Amniotic epithelial cell (primary cell): ENCODE measurements around the gene SHPK.

Source experiments
- DNase-seq: peaks from one replicate; pipeline ENCODE4 v3.0.0-alpha.2; 2010; ENCODE audit warnings: low read depth

Gene SHPK

DNA sequence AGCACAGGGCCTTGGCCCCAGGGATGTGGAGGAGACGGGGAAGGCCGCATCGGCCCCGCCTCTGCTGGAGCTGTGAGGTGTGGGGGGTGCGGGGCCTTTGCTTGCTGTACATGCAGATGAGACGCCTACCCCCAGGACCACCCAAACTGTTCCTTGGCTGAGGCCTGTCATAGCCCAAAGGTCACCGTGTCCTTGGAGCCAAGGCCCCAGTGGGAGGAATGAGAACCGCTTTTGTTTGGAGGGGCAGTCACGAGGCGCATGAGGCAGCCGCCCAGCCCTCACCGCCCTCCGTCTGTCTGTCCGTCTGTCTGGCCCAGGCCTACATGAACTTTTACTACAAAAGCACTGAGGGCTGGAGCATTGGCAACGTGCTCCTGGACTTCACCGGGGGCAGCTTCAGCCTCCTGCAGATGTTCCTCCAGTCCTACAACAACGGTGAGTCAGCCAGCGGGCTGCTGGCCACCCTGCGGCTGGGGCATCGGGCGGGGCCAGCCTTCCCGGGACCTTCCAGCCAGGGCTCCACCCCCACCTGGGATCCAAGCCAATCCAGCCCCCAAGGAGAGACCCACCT is 23.6 kb upstream of the SHPK start:
- DNase-seq, result peak; percentile 84

DNA sequence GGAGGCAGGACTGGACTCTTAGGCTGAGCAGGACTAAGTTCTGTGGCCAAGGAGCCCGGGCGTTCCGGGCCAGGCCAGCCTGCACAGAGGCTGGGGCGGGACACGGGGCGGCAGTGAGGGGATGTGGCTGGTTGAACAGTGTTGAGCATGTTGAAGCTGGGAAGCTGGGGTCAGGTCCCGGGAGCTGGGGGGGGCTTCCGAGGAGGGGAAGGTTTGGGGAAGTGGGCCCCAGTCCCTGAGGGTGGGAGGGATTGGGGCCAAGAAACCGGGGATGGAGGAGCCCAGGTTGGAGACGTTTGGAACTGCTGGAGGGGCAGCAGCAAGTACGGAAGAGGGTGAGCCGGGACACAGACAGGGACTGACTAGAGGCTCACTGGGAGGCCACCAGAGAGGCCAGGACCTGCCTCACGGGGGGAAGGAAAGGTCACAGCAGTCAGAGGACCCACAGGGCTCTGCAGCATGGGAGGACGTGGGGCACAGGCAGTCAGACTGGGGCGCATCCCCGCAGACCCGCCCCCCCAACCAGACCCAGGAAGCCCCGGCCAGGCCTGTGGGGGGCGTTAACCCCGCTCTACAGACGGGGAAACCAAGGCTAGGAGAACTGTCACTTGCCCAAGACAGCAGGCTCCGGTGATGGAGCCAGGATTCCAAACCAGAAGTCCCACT is 22.9 kb upstream of the SHPK start:
- no peak for DNase-seq

DNA sequence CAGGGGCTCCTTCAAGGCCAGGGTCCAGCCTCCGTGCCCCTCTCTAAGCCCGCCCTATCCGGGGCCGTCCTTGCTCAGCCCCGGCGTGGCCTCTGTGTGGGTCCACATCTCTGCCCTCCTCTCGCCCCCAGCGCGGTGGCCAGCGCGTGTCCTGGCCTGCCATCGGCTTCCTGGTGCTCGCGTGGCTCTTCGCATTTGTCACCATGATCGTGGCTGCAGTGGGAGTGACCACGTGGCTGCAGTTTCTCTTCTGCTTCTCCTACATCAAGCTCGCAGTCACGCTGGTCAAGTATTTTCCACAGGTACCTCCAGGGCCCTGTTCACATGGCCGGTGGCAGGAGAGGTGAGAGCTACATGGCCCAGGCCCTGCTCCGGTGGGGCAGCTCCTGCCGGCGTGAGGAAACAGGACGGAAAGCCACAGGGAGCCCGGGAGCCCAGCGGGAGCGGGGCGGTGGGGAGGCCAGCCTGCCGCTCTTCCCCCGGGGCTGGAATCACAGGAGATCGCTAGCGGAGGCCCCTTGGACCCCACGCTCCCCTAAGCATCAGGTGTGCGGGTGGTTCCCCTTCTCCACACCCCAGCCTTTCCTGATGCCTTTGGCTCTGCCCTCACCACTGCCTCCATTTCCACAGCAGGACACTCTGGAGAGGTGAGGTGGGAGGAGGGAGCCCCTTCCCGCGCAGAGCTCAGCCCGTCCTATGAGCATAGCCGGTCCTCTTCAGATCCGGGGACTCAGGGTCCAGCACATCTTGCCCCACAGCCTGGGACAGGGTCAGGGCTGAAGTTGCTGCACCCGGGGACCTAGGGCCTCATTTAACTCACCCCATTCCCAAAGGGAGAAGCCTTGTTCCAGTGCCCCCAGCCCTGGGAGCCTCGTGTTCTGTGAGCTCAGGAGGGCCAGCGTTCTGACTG is 22.1 kb upstream of the SHPK start:
- DNase-seq, result no peak

DNA sequence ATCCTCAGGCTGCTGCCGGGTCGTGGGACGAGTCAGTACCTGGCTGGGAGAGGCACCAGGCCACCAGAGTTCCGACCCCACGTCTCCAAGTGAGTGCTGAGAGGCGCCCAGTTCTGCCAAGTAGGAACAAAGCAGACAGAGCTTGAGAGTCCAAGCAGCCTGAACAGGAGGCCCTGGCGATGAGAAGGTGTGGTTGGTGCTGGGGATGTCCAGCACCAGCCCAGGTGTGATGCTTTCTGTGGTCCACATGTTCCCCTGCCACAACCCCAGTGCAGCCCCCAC is 21.5 kb upstream of the SHPK start:
- DNase-seq, result no peak

DNA sequence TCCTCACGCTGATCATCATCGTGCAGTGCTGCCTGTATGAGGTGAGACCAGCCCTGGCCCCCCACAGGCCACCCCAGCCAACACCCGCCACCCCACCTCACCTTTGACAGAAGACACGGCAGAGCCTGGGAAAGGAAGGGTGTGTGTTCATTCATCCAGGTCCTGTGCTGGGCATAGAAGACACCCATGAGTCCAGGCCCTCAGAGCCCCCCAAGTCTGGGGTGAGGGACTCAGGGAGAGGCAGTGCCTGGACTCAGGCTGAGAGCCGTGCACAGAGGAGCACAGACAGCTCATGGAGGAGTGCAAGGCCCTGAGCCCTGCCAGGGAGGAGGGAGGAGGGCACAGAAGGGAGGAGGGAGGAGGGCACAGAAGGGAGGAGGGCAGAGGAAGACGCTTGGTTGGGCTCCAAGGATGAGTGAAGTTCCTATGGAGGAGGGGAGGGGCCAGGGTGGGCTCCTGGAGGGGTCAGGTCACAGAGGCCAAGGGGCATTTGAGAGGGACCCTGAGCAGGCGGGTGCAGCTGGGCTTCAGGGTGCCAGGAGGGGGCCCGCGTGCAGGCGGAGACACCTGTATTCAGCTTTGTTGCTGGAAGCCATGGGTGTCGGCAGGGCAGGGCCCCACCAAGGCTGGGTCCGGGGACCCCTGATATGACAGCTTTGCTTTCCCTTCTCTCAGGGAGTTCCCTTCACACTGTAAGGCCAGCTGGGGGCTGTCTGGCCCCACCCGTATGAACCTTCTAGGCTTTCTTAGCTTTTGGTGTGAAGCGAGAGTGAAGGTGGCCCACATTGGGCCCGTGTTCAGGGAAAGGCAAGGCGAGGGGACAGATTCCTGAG is 20.9 kb upstream of the SHPK start:
- no peak for DNase-seq

DNA sequence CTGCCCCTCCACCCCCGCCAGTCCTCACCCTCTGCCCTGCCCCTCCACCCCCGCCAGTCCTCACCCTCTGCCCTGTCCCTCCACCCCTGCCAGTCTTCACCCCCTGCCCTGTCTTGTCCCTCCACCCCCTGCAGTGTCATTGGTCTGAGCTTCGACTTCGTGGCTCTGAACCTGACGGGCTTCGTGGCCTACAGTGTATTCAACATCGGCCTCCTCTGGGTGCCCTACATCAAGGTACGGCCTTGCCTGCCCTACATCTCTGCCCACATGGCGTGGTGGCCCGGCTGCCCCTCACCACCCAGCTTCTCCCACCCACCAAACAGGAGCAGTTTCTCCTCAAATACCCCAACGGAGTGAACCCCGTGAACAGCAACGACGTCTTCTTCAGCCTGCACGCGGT is 20.3 kb upstream of the SHPK start:
- no peak for DNase-seq

DNA sequence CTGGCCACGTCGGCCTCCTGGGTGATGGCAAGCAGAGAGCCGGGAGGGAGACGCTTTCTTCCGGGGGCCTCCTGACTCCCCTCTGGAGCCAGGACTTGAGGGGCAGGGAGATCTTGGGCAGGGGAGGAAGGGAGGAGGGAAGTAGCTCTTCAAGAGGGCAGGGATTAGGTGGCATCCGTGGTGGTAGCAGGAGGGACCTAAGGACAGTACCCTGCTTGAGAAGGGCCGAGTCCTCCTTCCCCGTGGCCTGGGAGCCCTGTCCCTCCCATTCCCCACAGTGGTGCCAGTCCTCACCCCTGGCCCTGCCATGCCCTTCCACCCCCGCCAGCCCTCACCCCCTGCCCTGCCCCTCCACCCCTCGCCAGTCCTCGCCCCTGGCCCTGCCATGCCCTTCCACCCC is 19.7 kb upstream of the SHPK start:
- no peak for DNase-seq

DNA sequence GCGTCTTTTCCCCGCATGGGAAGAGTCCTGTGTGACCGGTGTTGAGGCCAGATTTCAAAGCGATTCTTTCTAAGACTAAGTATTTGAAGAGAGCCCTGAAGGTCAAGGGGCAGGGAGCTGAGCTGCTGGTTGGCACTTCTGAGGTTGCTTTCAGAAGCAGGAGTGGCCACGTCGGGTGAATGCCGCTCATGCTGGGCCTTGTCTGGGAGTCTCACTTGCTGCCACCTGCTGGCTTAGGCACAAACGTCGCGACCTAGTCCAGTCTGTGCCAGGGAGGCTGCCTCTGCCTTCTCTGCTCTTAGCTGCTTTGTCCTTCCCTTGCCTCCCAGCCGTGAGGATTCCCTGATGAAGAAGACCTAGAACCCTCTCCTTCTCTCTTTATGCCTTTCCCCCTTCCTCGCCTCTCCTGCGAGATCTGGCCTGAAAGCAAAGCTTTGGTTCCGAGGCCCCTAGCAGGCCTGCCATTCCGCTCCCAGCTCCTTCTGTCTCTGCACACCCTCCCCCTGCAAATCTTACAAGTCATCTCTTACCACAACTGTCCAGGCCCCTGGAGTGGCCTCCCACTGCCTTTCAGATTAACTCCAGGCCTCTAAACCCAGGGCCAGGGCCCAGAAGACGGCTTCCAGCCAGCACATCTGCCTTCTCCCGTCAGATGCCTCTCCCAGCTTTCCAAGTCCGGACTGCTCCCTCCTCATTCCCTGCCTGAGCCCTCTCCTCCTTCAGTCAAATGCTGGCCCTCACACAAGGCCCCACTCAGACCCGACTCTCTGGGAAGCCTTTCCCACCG is 11.9 kb upstream of the SHPK start:
- DNase-seq, result peak; percentile 75

DNA sequence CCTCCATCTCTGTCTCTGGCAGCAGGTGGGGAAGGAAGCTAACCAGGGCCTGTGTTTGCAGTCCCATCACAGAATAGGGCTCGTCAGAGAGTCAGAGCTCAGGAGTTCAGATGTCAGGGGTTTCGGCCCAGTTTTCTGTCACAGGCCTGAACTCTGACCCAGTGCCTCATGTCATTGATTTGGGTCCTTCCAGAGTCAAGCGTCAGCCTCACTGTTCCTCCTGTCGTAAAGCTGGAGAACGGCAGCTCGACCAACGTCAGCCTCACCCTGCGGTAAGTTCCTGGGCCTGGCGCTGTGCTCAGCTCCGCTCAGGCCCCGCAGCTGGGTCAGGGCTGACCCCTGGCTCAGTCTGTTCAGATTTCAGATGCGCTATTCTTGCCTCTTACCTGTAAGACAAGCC is 11.2 kb upstream of the SHPK start:
- no peak for DNase-seq

DNA sequence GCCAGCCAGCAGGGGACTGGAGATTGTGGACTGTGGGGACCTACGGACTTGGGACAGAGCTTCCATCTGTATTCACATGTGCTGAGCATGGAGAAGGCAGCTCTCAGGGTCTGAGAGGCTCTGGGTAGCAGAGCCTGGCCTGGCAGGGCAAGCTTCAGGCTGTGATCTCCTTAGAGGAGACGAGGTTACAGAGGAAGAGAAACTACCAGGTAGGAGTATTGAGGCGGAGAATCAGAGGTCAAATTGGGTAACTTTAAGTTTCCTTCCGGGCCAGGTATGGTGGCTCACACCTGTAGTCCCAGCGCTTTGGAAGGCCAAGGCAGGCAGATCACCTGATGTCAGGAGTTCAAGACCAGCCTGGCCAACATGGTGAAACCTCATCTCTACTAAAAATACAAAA is 9.3 kb upstream of the SHPK start:
- no peak for DNase-seq

DNA sequence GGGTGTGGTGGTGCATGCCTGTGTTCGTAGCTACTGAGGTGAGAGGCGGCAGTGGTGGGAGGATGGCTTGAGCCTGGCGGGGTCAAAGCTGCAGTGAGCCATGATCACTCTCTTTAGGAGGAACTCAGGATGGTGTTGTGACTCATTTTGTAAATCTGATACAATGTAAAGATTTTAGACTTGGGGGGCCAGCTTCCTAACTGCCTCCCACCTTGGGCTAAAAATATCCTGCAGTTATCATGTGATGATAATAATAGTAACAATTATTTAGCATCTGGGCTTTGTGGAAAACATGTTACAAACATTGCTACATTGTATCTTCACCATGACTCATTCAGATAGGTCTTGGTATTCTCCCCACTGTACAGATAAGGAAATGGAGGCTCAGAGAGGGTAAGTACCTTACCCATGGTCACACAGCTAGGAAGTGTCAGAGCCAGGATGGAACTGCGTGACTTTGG is 7.9 kb upstream of the SHPK start:
- peak; percentile 41 for DNase-seq

DNA sequence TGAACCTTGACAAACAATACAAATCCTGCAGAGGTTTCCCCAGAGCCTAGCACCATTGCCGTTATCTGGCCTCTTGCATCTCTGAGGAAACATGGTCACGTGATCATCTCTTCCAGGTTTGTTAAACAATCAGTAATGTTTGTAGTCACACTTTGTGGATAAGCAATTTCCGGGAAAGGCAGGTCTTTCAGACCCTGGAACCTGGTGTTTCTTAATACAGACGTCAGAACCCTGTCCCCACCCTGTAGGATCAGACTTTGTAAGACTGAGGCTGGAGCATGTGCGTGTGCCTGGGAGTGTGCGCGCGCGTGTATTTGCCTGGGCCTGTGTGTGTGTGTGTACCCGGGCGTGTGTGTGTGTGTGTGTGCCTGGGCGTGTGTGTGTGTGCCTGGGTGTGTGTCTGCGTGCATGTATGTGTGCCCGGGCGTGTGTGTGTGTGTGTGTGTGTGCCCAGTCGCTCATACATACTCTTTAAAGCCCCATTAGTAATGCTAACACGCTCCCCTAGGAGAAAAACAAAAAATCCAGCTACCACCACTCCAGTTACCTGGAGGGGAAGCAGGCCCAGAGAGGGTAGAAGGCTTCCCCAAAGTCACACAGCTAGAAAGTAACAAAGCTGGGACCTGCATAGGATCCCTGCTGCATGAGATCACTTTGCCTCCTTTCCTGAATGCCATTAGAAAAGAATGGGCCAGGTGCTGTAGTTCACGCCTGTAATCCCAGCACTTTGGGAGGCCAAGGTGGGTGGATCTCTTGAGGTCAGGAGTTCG is 5.9 kb upstream of the SHPK start:
- DNase-seq, result peak; percentile 85

DNA sequence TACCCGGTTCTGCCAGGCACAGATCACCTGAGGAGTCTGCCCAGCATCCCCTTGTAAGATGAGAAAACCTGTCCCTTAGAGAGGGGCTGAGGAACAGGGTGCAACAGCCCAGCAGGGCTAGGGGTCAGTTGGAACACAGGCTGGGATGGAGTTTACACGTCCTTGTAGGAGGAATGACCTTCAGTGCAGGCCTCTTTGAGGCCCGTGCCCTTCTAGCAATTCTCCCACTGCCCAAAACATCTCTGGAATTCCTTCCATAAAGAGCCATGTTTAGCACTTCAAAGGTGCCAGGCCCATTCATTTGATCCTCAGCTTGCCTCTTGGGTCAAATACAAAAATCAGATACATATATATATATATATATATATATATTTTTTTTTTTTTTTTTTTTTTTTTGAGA is 5.0 kb upstream of the SHPK start:
- no peak for DNase-seq

DNA sequence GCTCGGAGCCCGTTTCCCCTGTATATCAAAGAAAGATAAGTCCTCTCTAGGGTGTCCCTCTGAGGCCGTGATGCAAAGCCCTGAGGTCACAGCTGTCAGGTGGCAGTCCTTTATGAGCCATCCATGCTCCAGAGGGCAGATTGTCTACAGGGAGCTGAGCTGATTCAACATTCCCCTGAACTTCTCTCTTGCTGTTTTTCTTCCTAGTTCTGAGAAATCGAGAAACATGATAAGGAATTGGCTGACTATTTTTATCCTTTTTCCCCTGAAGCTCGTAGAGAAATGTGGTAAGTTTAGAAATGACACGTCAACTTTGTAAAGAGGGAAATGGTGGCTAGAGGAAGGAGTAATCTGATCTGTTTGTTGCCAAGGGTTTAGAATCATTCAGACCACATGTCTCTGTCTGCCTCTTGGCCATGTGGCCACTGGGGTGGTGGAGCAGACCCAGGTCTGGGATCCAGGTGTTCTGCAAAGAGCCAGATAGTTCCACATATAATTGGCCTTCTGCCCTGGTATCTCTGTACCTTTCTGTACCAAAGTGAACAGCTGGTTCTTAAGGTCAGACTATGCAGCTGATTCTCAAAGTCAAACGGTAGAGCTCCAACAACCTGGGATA is 4.0 kb upstream of the SHPK start:
- DNase-seq, result peak; percentile 53

DNA sequence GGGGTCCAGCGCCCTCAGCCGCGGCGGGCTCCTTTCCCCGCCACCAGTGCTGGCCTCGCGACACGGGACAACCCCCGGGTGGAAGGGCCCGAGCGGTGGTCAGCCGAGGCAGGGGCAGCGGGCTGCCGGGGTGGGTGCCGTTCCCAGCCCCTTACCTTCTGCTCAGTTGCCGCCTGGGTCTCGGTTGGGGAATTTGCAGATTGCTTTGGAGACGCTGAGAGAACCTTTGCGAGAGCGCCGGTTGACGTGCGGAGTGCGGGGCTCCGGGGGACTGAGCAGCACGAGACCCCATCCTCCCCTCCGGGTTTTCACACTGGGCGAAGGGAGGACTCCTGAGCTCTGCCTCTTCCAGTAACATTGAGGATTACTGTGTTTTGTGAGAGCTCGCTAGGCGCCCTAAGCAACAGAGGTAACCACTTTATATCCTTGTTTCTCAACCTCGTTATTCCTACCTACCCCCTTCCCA is 891 bp upstream of the SHPK start:
- no peak for DNase-seq

DNA sequence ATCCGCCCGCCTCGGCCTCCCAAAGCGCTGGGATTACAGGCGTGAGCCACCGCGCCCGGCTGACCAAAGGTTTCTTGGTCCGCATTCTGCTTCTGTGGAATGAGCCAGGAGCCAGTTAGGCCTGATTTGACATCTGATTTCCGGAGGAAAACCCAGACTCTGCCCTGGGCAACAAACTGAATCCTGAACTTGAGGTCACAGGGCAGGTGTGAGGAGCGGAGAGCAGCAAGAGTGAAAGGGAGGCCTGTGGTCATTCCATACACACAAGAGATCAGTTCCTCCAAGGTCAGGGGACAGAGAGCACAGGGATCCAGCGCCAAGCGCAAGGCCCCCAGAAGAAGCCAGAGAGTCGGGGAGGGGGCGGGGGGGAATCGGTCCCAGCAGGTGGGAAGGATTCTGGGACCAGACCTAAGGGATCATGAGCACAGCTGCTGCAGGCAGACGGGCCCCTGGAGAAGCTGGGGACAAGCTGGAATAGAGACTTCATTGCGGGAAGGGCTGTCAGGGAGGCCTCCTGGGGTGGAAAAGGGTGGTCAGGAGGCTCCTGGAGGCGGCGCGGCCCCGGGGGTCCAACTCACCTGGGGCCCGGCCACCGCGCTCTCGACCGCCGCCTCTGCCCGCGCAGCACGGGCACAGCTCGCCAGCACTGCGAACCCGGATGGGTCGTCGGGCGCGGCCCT is 436 bp downstream of the SHPK start:
- no peak for DNase-seq

DNA sequence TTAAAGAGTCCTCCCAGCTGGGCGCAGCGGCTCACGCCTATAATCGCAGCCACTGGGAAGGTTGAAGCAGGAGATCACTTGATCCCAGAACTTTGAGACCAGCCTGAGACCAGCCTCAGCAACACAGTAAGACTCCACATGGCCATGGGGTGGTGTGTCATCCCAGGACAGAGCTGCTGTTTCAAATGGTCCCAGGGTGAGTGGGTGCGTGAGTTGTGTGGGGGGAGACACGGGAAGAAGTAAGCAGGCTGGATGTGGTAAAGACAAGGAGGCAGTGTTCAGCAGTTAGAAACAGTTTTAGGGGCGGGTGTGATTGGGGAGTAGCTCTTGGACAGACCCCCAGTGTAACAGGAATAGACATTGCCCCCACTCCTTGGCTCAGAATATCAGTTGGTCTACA is 3.8 kb downstream of the SHPK start:
- no peak for DNase-seq

DNA sequence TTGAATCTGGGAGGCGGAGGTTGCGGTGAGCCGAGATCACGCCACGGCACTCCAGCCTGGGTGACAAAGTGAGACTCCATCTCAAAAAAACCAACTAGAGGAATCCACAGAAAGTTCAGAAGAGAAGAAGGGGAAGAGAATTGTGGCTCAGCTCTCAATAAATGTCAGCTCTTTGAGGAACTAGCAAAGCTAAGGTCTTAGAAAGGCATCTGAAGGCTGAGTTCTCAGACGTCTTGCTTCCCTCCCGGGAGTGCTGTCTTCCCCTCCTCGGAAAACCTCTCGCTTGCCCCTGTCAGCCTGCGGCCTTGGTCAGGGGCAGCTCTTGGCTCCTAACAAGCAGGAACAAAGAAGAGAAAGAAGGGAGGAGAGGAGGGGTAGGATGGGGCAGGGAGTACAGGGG is 5.3 kb downstream of the SHPK start:
- DNase-seq, result no peak

DNA sequence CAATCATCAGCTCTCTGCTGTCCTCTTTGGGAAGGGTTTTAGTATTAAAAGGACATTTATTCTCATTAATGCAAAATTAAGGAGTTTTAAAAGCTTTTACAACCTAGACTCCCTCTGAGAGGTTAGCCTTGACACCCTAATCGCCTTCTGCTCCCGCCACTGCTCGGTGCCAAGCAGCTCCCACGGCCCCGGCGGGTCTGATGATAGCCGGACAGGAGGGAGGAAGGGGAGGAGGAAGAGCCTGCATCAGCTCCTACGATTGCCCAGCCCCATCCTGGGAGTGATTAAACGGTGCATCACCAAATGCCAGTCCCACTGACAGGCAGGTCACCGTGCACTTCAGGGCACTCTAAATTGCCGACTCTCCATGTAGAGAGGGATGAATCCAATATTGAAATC is 8.3 kb downstream of the SHPK start:
- DNase-seq, result no peak
